NK-92 treated with Interleukin-12 subunit alpha and Interleukin-12 subunit beta, amount 100 ng/mL, for 24 hours (cell line): ENCODE results near the gene RGN.
"Not testable (repeated sequence)": the region's sequence is repeated elsewhere in the genome, so short reads cannot be mapped to it uniquely, and the experiment has no call there.

Experiments
- DNase-seq: peaks from one replicate; lab custom pipeline; 2025; lab: John Stamatoyannopoulos, UW

The RGN gene

DNA sequence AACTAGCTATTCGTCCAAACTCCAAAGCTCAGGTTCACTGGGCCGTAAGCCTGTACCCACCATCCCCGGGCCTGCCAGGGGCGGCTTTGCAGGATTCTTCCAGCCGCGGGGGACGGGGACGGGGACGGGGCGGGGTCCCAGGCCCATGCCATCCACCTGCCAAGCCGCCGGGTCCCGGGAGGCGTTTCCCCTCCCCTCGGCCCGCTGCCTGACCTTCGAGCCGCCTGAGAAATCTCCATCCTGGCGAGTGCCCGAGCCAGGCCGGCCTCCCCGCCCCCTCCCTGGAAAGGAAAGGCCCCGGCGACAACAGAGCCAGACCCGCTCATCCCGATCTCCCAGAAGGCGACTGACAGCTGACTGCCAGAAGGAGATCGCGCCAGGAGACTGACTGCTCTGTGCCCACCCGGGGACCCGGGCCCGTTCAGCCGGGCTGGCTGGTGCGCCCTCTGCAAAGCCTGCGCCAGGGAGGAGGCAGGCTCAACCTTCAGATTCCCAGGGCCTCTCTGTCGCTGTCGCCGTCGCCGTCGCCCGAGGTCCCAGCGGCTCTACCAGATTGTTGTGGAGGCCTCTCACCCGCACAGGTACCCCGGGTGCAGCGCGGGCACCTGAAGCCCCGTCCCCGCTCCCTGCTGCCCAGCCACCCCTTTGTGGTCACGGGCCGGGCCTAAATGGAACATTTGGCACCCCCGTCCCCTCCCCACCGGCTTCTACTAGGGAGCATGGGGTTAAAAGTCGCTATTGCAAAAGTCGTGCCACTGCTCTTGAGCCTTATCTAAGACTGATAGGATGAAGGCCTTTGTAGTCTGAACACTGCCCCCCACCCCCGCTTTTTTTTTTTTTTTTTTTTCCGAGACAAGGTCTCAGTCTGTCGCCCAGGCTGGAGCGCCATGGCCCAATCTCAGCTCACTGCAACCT, at the start of gene RGN:
RGN (plus strand) TSS at position 315 of the 915 bp plus-strand sequence. CDS start 2,702 bp downstream, outside the sequence.
- DNase-seq, result no peak

DNA sequence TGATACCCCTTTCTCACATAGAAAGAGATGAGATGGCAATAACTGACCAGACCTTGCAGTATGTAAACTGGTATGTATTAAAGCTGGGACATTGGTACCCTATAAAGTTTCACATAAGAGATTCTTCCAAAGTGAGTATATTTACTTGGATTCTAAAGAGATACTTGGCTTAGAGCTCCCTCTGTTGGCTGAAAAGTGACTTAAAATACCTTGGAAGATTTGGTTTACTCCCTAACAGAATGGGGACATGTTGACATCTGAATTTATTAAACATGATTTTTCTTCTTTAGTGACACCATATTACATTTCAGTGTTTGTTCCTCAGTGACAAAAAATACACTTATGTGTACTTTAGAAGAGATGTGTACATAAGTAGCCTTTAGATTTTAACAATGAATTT, 47.9 kb upstream of the RGN start:
- no peak for DNase-seq

- DNase-seq, result no peak
Observed at GRCh38 chrX:47047989-47048388, 30.3 kb upstream of the RGN start.

- no peak for DNase-seq
Observed at GRCh38 chrX:47059142-47059874, 18.9 kb upstream of the RGN start.

DNA sequence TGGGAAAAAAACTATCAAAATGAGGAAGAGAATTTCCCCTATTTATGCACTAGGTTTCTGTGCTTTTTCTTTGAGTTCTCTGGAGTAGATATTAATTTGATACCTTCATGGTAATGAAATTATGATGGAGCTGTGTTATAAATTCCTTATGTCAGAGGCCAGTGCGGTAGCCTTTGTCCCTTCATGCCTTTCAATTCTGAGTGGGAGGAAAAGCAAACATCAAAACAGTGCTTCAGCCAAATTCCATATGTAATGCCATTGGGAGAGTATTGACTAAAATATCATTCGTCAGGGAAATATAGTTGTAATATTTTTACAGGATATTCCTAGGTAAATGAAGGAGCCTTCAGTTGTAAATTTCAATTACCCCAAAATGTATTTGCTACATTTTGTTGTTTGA, 17.5 kb upstream of the RGN start:
- DNase-seq, result no peak

DNA sequence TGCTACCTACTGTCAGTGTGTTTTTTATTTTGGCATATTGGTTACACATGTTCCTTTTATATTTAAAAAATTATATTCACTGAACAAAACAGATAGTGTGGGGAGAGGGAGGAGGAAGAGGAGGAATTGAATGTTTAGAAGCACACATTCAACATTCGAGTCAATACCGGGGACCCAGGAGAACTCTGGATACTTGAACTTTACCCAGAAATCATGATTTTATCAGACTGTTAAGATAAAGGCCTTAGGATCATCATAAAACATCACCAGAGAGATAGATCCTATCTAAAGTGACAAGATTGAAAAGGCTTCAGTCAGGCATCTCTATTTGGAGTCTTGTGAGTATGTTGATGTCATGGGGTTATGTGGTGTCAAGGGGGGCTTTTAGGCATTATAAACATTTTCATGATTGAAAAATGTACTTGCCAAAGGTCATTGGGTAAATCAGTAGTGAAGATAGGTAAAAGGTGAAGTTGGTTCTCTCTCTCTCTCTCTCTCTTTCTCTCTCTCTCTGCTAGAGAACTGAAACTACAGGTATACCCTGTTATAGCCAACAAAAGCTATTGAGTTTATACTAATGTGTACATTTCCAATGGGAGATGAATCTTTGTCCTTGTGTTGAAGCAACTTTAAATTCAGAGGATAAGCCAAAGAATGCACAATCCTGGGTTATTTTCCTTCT, 16.9 kb upstream of the RGN start:
- DNase-seq, result no peak

GRCh38 chrX:47063179-47063578, 15.1 kb upstream of the RGN start:
- DNase-seq, result no peak

- no peak for DNase-seq
Observed at GRCh38 chrX:47068214-47068613, 10.0 kb upstream of the RGN start.

- no peak for DNase-seq
Observed at GRCh38 chrX:47068720-47069119, 9.5 kb upstream of the RGN start.

DNA sequence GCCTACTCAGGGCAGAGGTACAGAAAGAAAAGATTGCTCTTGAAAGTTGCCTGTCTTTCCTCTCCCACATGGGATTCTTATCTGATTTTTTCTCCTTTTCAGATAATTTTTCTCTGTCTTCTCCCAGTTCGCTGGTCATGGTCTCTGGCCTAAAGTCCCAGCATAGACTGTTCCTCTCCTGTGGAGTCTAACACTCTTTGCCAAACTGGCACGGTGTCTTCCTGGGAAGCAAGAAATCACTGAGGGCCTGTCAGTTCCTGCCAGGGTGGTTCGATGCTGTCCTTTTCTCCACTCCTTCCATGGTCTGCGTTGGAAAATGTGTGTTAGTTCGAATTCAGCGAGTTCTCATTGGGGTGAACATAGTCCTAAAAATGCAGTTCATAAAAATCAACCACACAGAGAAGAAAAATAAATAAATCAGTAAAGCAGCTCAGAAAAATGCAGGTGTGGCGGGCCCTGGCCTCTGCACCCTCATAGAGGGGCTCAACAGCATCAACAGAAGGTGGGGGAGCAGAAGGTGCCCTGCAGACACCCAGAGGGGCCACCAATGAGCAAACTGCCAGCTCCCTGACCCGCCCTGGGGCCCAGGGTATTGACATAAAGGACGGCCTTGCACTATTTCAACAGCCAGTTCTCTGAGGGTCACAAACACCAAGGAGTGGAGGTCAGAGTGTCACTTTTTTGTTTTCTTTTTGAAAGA, 2.1 kb downstream of the RGN start:
- DNase-seq, result no peak

GRCh38 chrX:47080915-47081236, 2.6 kb downstream of the RGN start:
- DNase-seq, result no peak

DNA sequence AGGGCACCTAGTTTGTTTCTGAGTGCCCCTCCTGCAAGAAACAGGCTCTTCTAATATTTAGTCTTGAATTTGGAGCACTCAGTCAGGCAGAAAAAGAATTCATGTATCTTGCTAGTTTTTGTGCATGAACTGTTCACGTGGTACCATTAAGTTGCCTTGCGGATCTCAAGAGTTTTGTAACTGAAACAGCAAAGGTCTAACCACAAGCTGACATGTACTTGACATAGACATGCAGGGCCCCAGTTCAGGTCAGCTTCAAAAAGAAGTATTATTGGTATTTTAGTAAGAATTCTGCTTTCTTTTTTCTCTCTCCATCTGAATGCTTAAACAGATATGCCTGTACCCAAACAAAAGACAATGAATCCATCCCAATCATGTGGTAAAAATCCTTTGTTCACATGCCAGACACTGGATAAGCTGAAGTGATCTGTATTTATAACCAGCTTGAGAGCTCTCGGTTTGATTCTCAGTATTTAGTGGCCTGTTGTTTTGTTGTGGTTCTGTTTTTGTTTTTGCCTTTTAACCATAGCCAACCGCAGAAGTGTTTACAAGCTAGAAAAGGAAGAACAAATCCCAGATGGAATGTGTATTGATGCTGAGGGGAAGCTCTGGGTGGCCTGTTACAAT, 13.0 kb downstream of the RGN start:
- no peak for DNase-seq

DNA sequence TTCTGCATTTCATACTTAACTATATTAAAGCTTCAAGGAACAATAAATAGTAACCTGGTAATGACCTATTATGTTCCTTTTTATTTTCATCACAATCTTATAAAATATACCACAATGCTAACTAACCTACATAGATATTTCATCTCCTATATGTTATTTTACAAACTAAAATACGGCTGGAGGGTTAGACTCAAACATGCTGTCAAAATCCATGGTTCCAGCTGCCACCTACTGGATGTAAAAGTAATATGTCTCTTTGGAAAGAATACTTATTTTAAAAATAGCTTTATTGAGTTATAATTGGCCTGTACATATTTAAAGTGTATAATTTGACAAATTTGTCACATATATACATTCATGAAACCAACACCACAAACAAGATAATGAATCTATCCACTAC, 15.0 kb downstream of the RGN start:
- no peak for DNase-seq

- DNase-seq, result no peak
Observed at GRCh38 chrX:47093860-47094259, 15.6 kb downstream of the RGN start.

GRCh38 chrX:47097018-47097417, 18.8 kb downstream of the RGN start:
- no peak for DNase-seq

DNA sequence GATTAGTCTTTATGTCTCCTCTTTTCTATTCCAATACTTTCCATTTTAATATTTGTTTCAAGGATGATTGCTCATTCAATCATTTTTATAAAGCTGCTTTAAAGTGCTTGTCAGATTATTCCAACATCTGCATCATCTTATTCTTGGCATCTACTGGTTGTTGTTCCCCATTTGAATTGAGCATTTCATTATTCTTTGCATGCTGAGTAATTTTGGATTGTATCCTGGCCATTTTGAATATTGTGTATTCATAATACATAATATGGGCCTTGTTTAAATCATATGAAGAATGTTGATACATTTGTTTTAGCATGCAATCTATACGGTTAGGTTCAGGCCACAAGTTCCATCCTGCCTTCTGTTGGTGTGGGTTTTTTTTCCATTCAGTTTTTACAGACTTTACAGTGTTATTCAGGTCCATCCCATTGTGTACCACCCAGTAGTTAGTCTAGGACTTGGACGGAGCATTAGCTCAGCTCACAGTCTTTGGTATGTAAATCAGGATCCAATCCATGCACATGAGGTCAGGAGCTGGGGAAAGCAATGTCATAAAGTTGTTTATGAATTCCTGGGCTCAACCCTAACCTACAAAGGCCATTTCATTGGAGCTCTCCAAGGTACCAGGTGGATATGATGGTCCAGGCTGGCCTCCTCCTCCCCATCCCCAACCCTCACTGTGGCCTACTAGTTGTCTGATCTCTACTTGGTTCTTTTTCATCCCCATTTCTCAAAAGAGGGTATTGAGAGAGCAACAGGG, 20.3 kb downstream of the RGN start:
- no peak for DNase-seq

- no peak for DNase-seq
Observed at GRCh38 chrX:47101206-47101605, 23.0 kb downstream of the RGN start.

DNA sequence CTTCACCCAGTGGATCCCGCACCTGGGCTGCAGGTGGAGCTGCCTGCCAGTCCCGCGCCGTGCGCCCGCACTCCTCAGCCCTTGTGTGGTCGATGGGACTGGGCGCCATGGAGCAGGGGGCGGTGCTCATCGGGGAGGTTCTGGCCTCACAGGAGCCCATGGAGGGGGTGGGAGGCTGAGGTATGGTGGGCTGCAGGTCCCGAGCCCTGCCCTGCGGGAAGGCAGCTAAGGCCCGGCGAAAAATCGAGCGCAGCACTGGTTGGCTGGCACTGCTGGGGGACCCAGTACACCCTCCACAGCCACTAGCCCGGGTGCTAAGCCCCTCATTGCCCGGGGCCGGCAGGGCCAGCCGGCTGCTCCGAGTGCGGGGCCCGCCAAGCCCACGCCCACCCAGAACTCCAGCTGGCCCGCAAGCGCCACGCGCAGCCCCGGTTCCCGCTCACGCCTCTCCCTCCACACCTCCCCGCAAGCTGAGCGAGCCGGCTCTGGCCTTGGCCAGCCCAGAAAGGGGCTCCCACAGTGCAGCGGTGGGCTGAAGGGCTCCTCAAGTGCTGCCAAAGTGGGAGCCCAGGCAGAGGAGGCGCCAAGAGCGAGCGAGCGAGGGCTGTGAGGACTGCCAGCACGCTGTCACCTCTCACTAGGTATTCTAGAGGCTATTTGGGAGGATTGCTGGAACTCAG, 32.8 kb downstream of the RGN start:
- DNase-seq, result not testable (repeated sequence)

GRCh38 chrX:47112316-47112954, 34.2 kb downstream of the RGN start:
- no peak for DNase-seq

GRCh38 chrX:47116551-47117110, 38.4 kb downstream of the RGN start:
- not testable (repeated sequence) for DNase-seq
